ENCODE data around the gene SDCBP2.

Gene SDCBP2

GRCh38 chr20:1325173-1326030 is 3.5 kb downstream of the SDCBP2 start:
- DNase-seq (ENCODE audit: extremely low read depth, low read depth): peak; percentile 86
- H3K4me3 ChIP-seq (replicated peaks; ENCODE audit: low read depth, low read length): peak overlapping the region; percentile 92
- no peak for TF ChIP-seq CTCF (IDR thresholded peaks at IDR 0.05; ENCODE audit: low read depth, low read length, missing control alignments)

GRCh38 chr20:1324598-1325172 is 4.3 kb downstream of the SDCBP2 start:
- H3K4me3 ChIP-seq (replicated peaks; ENCODE audit: low read depth, low read length): peak overlapping the region; percentile 92
- TF ChIP-seq CTCF (IDR thresholded peaks at IDR 0.05; ENCODE audit: low read depth, low read length, missing control alignments): no peak
- DNase-seq (ENCODE audit: extremely low read depth, low read depth): no peak

GRCh38 chr20:1323830-1324597 is 4.9 kb downstream of the SDCBP2 start:
- no peak overlapping the region for H3K4me3 ChIP-seq (replicated peaks; ENCODE audit: low read depth, low read length)
- DNase-seq (ENCODE audit: extremely low read depth, low read depth): no peak
- no peak for TF ChIP-seq CTCF (IDR thresholded peaks at IDR 0.05; ENCODE audit: low read depth, low read length, missing control alignments)

GRCh38 chr20:1323256-1323655 is 5.7 kb downstream of the SDCBP2 start:
- TF ChIP-seq CTCF (IDR thresholded peaks at IDR 0.05; ENCODE audit: low read depth, low read length, missing control alignments): no peak
- DNase-seq (ENCODE audit: extremely low read depth, low read depth): no peak
- no peak overlapping the region for H3K4me3 ChIP-seq (replicated peaks; ENCODE audit: low read depth, low read length)

- DNase-seq (ENCODE audit: extremely low read depth, low read depth): peak; percentile 90
- TF ChIP-seq CTCF (IDR thresholded peaks at IDR 0.05; ENCODE audit: low read depth, low read length, missing control alignments): no peak
- H3K4me3 ChIP-seq (replicated peaks; ENCODE audit: low read depth, low read length): no peak overlapping the region
Observed at GRCh38 chr20:1322511-1323245, 6.3 kb downstream of the SDCBP2 start.

- H3K4me3 ChIP-seq (replicated peaks; ENCODE audit: low read depth, low read length): no peak overlapping the region
- no peak for TF ChIP-seq CTCF (IDR thresholded peaks at IDR 0.05; ENCODE audit: low read depth, low read length, missing control alignments)
- no peak for DNase-seq (ENCODE audit: extremely low read depth, low read depth)
Observed at GRCh38 chr20:1321654-1321939, 7.3 kb downstream of the SDCBP2 start.

Data from HFF-Myc (cell line).